Measurements from ENCODE around the gene UBE2R2. TPM values are rescaled to one million over a fixed set of nuclear protein-coding genes. Genes with fewer than 3 reads are reported as not detected.
"Not testable (repeated sequence)": the region's sequence is repeated elsewhere in the genome, so short reads cannot be mapped to it uniquely, and the experiment has no call there.

UBE2R2 gene
- total RNA-seq, 1 experiment from 2014 or later: 35.5 TPM

- DNase-seq (ENCODE audit: low spot score); in situ Hi-C loops (cut with HindIII; ENCODE audit: low sequenced_read_pairs): not testable (repeated sequence)
These were observed 20.3 kb upstream of the UBE2R2 start for GRCh38 chr9:33796679-33797078.

- DNase-seq (ENCODE audit: low spot score): no peak
- in situ Hi-C loops (cut with HindIII; ENCODE audit: low sequenced_read_pairs): no loop called here
These were observed 19.1 kb upstream of the UBE2R2 start for GRCh38 chr9:33797837-33798236.

GRCh38 chr9:33798545-33798944 is 18.4 kb upstream of the UBE2R2 start:
- no peak for DNase-seq (ENCODE audit: low spot score)
- in situ Hi-C loops (cut with HindIII; ENCODE audit: low sequenced_read_pairs): no loop called here

GRCh38 chr9:33799928-33800704 is 16.8 kb upstream of the UBE2R2 start:
- peak; percentile 43 for DNase-seq (ENCODE audit: low spot score)
- in situ Hi-C loops (cut with HindIII; ENCODE audit: low sequenced_read_pairs): no loop called here

GRCh38 chr9:33800886-33801285 is 16.1 kb upstream of the UBE2R2 start:
- DNase-seq (ENCODE audit: low spot score): peak; percentile 84
- in situ Hi-C loops (cut with HindIII; ENCODE audit: low sequenced_read_pairs): no loop called here

GRCh38 chr9:33801943-33802500 is 14.9 kb upstream of the UBE2R2 start:
- DNase-seq (ENCODE audit: low spot score); in situ Hi-C loops (cut with HindIII; ENCODE audit: low sequenced_read_pairs): not testable (repeated sequence)

GRCh38 chr9:33804196-33804595 is 12.8 kb upstream of the UBE2R2 start:
- in situ Hi-C loops (cut with HindIII; ENCODE audit: low sequenced_read_pairs); DNase-seq (ENCODE audit: low spot score): not testable (repeated sequence)

GRCh38 chr9:33807156-33807555 is 9.8 kb upstream of the UBE2R2 start:
- DNase-seq (ENCODE audit: low spot score); in situ Hi-C loops (cut with HindIII; ENCODE audit: low sequenced_read_pairs): not testable (repeated sequence)

GRCh38 chr9:33808979-33809322 is 8.0 kb upstream of the UBE2R2 start:
- in situ Hi-C loops (cut with HindIII; ENCODE audit: low sequenced_read_pairs); DNase-seq (ENCODE audit: low spot score): not testable (repeated sequence)

- DNase-seq (ENCODE audit: low spot score): no peak
- in situ Hi-C loops (cut with HindIII; ENCODE audit: low sequenced_read_pairs): no loop called here
These were observed 7.5 kb upstream of the UBE2R2 start for GRCh38 chr9:33809506-33809905.

GRCh38 chr9:33813712-33814641 is 3.0 kb upstream of the UBE2R2 start:
- peak; percentile 60 for DNase-seq (ENCODE audit: low spot score)
- in situ Hi-C loops (cut with HindIII; ENCODE audit: low sequenced_read_pairs): no loop called here

GRCh38 chr9:33815781-33816180 is 1.2 kb upstream of the UBE2R2 start:
- DNase-seq (ENCODE audit: low spot score): no peak

GRCh38 chr9:33817327-33818166 is 587 bp downstream of the UBE2R2 start:
- peak; percentile 54 for DNase-seq (ENCODE audit: low spot score)

More at GRCh38 chr9:33815781-33816180, 1.2 kb upstream of the UBE2R2 start:
- in situ Hi-C loops (cut with HindIII; ENCODE audit: low sequenced_read_pairs): no loop called here

GRCh38 chr9:33818167-33818846 is 1.3 kb downstream of the UBE2R2 start:
- DNase-seq (ENCODE audit: low spot score): no peak
- in situ Hi-C loops (cut with HindIII; ENCODE audit: low sequenced_read_pairs): no loop called here

More at GRCh38 chr9:33817327-33818166, 587 bp downstream of the UBE2R2 start:
- in situ Hi-C loops (cut with HindIII; ENCODE audit: low sequenced_read_pairs): no loop called here

GRCh38 chr9:33818847-33819500 is 2.0 kb downstream of the UBE2R2 start:
- no peak for DNase-seq (ENCODE audit: low spot score)
- in situ Hi-C loops (cut with HindIII; ENCODE audit: low sequenced_read_pairs): no loop called here

GRCh38 chr9:33820231-33820745 is 3.3 kb downstream of the UBE2R2 start:
- DNase-seq (ENCODE audit: low spot score): no peak
- in situ Hi-C loops (cut with HindIII; ENCODE audit: low sequenced_read_pairs): no loop called here

- no peak for DNase-seq (ENCODE audit: low spot score)
- in situ Hi-C loops (cut with HindIII; ENCODE audit: low sequenced_read_pairs): no loop called here
These were observed 6.8 kb downstream of the UBE2R2 start for GRCh38 chr9:33823801-33824200.

GRCh38 chr9:33827285-33827684 is 10.3 kb downstream of the UBE2R2 start:
- DNase-seq (ENCODE audit: low spot score); in situ Hi-C loops (cut with HindIII; ENCODE audit: low sequenced_read_pairs): not testable (repeated sequence)

All from G401 (cell line).